MCF 10A (cell line): Measurements from ENCODE around the gene PDE3A. TPM values are rescaled to one million over a fixed set of nuclear protein-coding genes. Genes with fewer than 3 reads are reported as not detected.

Experiments used
- BruUV-seq: library from RNA; stranded (reverse); fragments of 400-500 nt; replicated peaks from 2 replicates; lab custom pipeline; 2021; lab: Mats Ljungman, UMichigan
- CTCF ChIA-PET: fragments of 300-600 bp; sonication (Branson Sonifier 250); formaldehyde crosslinking; extraction: SDS; loops from one replicate; lab custom pipeline; 2021; ENCODE audit warnings: antibody characterized with exemption, inconsistent platforms; lab: Yijun Ruan, JAX
- POLR2A ChIA-PET: fragments of 300-600, 350-650 bp; sonication (Branson Sonifier 250); formaldehyde crosslinking; extraction: SDS; loops from one replicate; lab custom pipeline; 2020; ENCODE audit warnings: antibody characterized with exemption, inconsistent platforms; lab: Yijun Ruan, JAX
- DNase-seq: peaks from one replicate; pipeline ENCODE4 v3.0.0-alpha.2; 2018; ENCODE audit not compliant: unreplicated experiment
- H3K27ac Mint-ChIP-seq: one replicate; pipeline ENCODE4 v1.8.0; 2022; ENCODE audit warnings: mild to moderate bottlenecking, low read depth, mixed read lengths; ENCODE audit not compliant: unreplicated experiment
- H3K27me3 Mint-ChIP-seq: one replicate; pipeline ENCODE4 v1.8.0; 2022; ENCODE audit warnings: mixed read lengths; ENCODE audit not compliant: insufficient read depth, unreplicated experiment
- H3K36me3 Mint-ChIP-seq: one replicate; pipeline ENCODE4 v1.8.0; 2022; ENCODE audit warnings: mild to moderate bottlenecking, moderate library complexity, mixed read lengths; ENCODE audit not compliant: insufficient read depth, unreplicated experiment
- H3K4me1 Mint-ChIP-seq: one replicate; pipeline ENCODE4 v1.8.0; 2022; ENCODE audit warnings: mixed read lengths; ENCODE audit not compliant: insufficient read depth, unreplicated experiment
- H3K4me3 Mint-ChIP-seq: one replicate; pipeline ENCODE4 v1.8.0; 2022; ENCODE audit warnings: mild to moderate bottlenecking, moderate library complexity, mixed read lengths; ENCODE audit not compliant: unreplicated experiment
- H3K9me3 Mint-ChIP-seq: one replicate; pipeline ENCODE4 v1.8.0; 2022; ENCODE audit warnings: mixed read lengths; ENCODE audit not compliant: unreplicated experiment
- CTCF ChIP-seq: fragments of 200-600 bp; IDR thresholded peaks from one replicate; pipeline ENCODE4 v1.8.0; 2022; ENCODE audit warnings: antibody characterized with exemption, mild to moderate bottlenecking; ENCODE audit not compliant: unreplicated experiment
- intact Hi-C: fragments of 100-400 bp; cut with micrococcal nuclease; formaldehyde crosslinking; loops from 2 replicates; pipeline ENCODE4 v1.14.1; 2022
- total RNA-seq: library from RNA; stranded (reverse); gene quantifications from 2 replicates; pipeline ENCODE4 v1.2.3, GENCODE V29; 2022

Gene PDE3A
- total RNA-seq, 1 experiment from 2014 or later: not detected

DNA sequence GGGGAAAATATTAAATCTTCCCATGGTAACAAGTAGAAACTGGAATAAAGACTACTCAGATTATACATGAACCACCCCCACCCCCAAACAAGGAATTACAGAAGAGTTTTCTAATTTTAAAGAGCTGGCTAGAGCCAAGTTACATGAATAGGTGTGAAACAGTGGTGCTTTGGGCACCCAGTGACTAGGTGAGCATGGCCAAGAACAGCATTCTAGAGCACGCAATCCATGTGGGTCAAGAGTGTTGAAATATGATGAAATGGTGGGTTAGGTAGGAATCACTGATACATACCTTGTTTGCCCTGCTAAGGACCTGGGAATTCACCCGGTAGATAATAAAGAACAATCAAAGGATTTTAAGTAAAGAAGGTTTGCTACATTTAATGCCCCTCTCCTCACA lies 208.7 kb downstream of the PDE3A start:
- ChIA-PET POLR2A (no interaction called here), CTCF (no interaction called here)
- no peak for TF ChIP-seq CTCF
- Mint-ChIP-seq H3K4me1 (no peaks in the 10 kb centered on the region), H3K27me3 (peaks cover 90% of the 10 kb centered on the region), H3K4me3 (no peak overlapping the region), H3K36me3 (no peaks in the 10 kb centered on the region), H3K9me3 (no peaks in the 10 kb centered on the region), H3K27ac (no peak overlapping the region)
- DNase-seq: no peak
- intact Hi-C loops: no loop called here
- BruUV-seq: no TSS peak

- ChIA-PET CTCF (interaction anchor here (1.0 kb wide), 1 partner anchor 22 kb away, joined by 3 read pairs; no protein-coding TSS in a partner anchor), POLR2A (no interaction called here)
- H3K4me1 Mint-ChIP-seq: no peaks in the 10 kb centered on the region
- H3K36me3 Mint-ChIP-seq: no peaks in the 10 kb centered on the region
- intact Hi-C loops: no loop called here
- H3K27me3 Mint-ChIP-seq: peaks cover 83% of the 10 kb centered on the region
- H3K4me3 Mint-ChIP-seq: no peak overlapping the region
- no peak overlapping the region for H3K27ac Mint-ChIP-seq
- TF ChIP-seq CTCF: no peak
- no TSS peak for BruUV-seq
- H3K9me3 Mint-ChIP-seq: no peaks in the 10 kb centered on the region
- DNase-seq: no peak
Measured at GRCh38 chr12:20578142-20578541, 209.8 kb downstream of the PDE3A start.

- Mint-ChIP-seq H3K27me3 (peaks cover 68% of the 10 kb centered on the region), H3K27ac (no peak overlapping the region), H3K4me1 (no peaks in the 10 kb centered on the region), H3K9me3 (no peaks in the 10 kb centered on the region), H3K36me3 (no peaks in the 10 kb centered on the region), H3K4me3 (no peak overlapping the region)
- BruUV-seq: no TSS peak
- ChIA-PET POLR2A (no interaction called here), CTCF (interaction anchor here (0.6 to 1.2 kb wide), 2 partner anchors 17 to 40 kb away, joined by 5 read pairs; no protein-coding TSS in a partner anchor)
- TF ChIP-seq CTCF: no peak
- intact Hi-C loops: no loop called here
- DNase-seq: no peak
Measured at GRCh38 chr12:20585055-20585625, 216.8 kb downstream of the PDE3A start.

- H3K9me3 Mint-ChIP-seq: no peaks in the 10 kb centered on the region
- DNase-seq: no peak
- no peaks in the 10 kb centered on the region for H3K4me1 Mint-ChIP-seq
- BruUV-seq: no TSS peak
- no peak for TF ChIP-seq CTCF
- no peaks in the 10 kb centered on the region for H3K36me3 Mint-ChIP-seq
- no peak overlapping the region for H3K4me3 Mint-ChIP-seq
- no peak overlapping the region for H3K27ac Mint-ChIP-seq
- POLR2A ChIA-PET: no interaction called here
- CTCF ChIA-PET: interaction anchor here (0.6 kb wide), 1 partner anchor 504 kb away, joined by 5 read pairs; no protein-coding TSS in a partner anchor
- intact Hi-C loops: no loop called here
- H3K27me3 Mint-ChIP-seq: peaks cover 68% of the 10 kb centered on the region
Measured at GRCh38 chr12:20585913-20586312, 217.6 kb downstream of the PDE3A start.
